ENCODE data around the gene EOLA1.

EOLA1 gene

DNA sequence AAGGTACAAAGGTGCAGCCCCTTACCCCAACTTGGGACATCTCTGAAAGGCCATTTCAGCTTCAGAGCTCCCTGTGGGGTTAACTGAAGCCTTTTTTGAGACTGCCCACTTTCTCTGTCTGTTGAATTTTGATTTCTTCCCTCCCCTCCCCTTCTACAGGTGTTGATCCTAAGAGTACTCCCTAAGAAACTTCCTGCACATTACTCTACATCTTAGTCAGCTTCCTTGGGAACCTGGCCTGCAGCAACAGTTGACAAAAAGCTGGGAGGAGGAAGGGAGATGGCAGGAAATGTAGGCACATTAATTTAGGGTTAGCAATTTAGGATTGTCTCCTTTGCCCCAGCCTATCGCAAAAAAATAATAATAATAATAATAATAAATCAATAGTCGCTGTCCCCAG is 34.5 kb upstream of the EOLA1 start:
- Histone ChIP-seq H3K9me3 (ENCODE audit: control insufficient read depth, insufficient read depth, low read length) (no peaks in the 10 kb centered on the region), H3K27ac (ENCODE audit: low read depth, low read length) (no peak overlapping the region), H3K9me2 (replicated peaks; ENCODE audit: control insufficient read depth, low read length) (no peaks in the 10 kb centered on the region), H3K4me1 (ENCODE audit: control insufficient read depth, low read length) (peaks cover 11% of the 10 kb centered on the region), H3K4me2 (ENCODE audit: low read length) (no peak overlapping the region), H3K27me3 (ENCODE audit: control insufficient read depth, low read length) (no peaks in the 10 kb centered on the region), H4K20me1 (ENCODE audit: control insufficient read depth, insufficient read depth, low read depth, low read length) (no peaks in the 10 kb centered on the region), H3F3A (ENCODE audit: control insufficient read depth, insufficient read depth) (no peaks in the 10 kb centered on the region), H3K79me2 (ENCODE audit: control insufficient read depth, low read length) (peaks cover 10% of the 10 kb centered on the region), H3K36me3 (ENCODE audit: control insufficient read depth, low read length) (no peaks in the 10 kb centered on the region; the same call in 1 of the 2 replicates), H3K4me3 (ENCODE audit: low read length) (no peak overlapping the region)
- no peak for TF ChIP-seq EZH2phosphoT487 (IDR thresholded peaks at IDR 0.05; ENCODE audit: borderline replicate concordance, low read length)
- TF ChIP-seq, protein P1, sequence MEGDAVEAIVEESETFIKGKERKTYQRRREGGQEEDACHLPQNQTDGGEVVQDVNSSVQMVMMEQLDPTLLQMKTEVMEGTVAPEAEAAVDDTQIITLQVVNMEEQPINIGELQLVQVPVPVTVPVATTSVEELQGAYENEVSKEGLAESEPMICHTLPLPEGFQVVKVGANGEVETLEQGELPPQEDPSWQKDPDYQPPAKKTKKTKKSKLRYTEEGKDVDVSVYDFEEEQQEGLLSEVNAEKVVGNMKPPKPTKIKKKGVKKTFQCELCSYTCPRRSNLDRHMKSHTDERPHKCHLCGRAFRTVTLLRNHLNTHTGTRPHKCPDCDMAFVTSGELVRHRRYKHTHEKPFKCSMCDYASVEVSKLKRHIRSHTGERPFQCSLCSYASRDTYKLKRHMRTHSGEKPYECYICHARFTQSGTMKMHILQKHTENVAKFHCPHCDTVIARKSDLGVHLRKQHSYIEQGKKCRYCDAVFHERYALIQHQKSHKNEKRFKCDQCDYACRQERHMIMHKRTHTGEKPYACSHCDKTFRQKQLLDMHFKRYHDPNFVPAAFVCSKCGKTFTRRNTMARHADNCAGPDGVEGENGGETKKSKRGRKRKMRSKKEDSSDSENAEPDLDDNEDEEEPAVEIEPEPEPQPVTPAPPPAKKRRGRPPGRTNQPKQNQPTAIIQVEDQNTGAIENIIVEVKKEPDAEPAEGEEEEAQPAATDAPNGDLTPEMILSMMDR (IDR thresholded peaks at IDR 0.05; ENCODE audit: low read depth, low read length, poor library complexity, severe bottlenecking) = no peak

DNA sequence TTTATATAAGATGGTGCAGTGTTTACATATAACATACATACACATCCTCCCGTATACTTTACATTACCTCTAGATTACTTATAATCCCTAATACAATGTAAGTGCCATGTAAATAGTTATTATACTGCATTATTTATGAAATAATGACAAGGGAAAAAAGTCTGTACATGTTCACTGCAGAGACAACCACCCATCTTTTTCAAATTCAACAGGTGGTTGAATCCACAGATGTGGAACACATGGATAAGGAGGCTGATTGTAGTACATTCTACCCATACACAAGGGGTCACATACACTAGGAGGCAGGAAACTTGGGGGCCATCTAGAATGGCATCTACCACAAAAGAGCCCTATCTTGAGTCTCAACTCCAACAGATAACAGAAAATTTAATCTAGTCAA is 32.3 kb upstream of the EOLA1 start:
- Histone ChIP-seq H3K4me3 (ENCODE audit: low read length) (no peak overlapping the region), H3K79me2 (ENCODE audit: control insufficient read depth, low read length) (peaks cover 10% of the 10 kb centered on the region), H3K9me2 (replicated peaks; ENCODE audit: control insufficient read depth, low read length) (no peaks in the 10 kb centered on the region), H4K20me1 (ENCODE audit: control insufficient read depth, insufficient read depth, low read depth, low read length) (no peaks in the 10 kb centered on the region), H3K27me3 (ENCODE audit: control insufficient read depth, low read length) (no peaks in the 10 kb centered on the region), H3K36me3 (ENCODE audit: control insufficient read depth, low read length) (no peaks in the 10 kb centered on the region), H3F3A (ENCODE audit: control insufficient read depth, insufficient read depth) (no peaks in the 10 kb centered on the region), H3K9me3 (ENCODE audit: control insufficient read depth, insufficient read depth, low read length) (no peaks in the 10 kb centered on the region), H3K4me2 (ENCODE audit: low read length) (no peak overlapping the region), H3K27ac (ENCODE audit: low read depth, low read length) (no peak overlapping the region), H3K4me1 (ENCODE audit: control insufficient read depth, low read length) (peaks cover 11% of the 10 kb centered on the region)
- TF ChIP-seq, protein P1 (IDR thresholded peaks at IDR 0.05; ENCODE audit: low read depth, low read length, poor library complexity, severe bottlenecking) = no peak
- no peak for TF ChIP-seq EZH2phosphoT487 (IDR thresholded peaks at IDR 0.05; ENCODE audit: borderline replicate concordance, low read length)

DNA sequence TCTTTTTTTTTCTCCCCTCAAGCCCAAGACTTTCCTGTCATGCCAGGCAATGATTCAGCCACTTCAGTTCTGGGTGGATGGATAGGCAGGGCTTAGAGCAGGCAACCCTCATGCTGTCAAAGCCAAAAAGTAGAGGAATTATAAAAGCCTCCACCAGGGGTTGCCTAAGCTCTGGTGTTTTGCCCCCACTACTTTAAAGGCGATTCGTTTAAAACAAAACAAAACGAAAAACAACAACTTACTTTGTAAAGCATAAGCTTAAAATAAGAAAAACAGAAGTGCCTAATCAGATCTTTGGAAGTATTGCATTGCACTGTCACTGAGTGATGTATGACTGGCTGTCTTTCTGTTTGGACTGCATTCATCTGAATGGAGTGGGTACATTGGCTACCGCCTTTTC is 30.4 kb upstream of the EOLA1 start:
- H3K27me3 ChIP-seq (ENCODE audit: control insufficient read depth, low read length) = no peaks in the 10 kb centered on the region
- H4K20me1 ChIP-seq (ENCODE audit: control insufficient read depth, insufficient read depth, low read depth, low read length) = no peaks in the 10 kb centered on the region
- H3K4me3 ChIP-seq (ENCODE audit: low read length) = no peak overlapping the region
- TF ChIP-seq, protein P1 (IDR thresholded peaks at IDR 0.05; ENCODE audit: low read depth, low read length, poor library complexity, severe bottlenecking) = peak; percentile 7
- no peak for TF ChIP-seq EZH2phosphoT487 (IDR thresholded peaks at IDR 0.05; ENCODE audit: borderline replicate concordance, low read length)
- no peaks in the 10 kb centered on the region for H3K36me3 ChIP-seq (ENCODE audit: control insufficient read depth, low read length)
- no peaks in the 10 kb centered on the region for H3K9me3 ChIP-seq (ENCODE audit: control insufficient read depth, insufficient read depth, low read length)
- no peaks in the 10 kb centered on the region for H3K9me2 ChIP-seq (replicated peaks; ENCODE audit: control insufficient read depth, low read length)
- H3K4me2 ChIP-seq (ENCODE audit: low read length) = no peak overlapping the region
- no peak overlapping the region for H3K27ac ChIP-seq (ENCODE audit: low read depth, low read length)
- H3K79me2 ChIP-seq (ENCODE audit: control insufficient read depth, low read length) = no peaks in the 10 kb centered on the region
- peaks cover 4% of the 10 kb centered on the region for H3K4me1 ChIP-seq (ENCODE audit: control insufficient read depth, low read length)
- H3F3A ChIP-seq (ENCODE audit: control insufficient read depth, insufficient read depth) = no peaks in the 10 kb centered on the region

DNA sequence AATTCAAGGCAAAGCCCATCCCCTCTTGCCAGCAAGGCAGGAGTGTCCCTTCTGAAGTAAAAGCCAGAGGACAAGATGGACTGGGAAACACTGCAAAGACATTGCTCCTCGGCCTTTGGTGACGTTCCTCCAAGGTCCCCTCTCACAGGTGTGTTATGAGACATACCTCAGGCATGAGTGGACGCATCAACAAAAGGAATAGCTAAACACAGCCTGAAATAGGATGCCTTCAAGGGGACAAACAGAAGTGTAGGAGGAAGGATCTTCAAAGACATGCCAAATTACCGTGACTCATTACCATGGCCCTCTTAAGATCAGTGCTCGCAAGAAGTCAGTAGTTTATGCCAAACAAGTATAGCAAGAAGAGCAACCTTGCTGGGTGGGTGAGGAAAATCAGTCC is 29.7 kb upstream of the EOLA1 start:
- Histone ChIP-seq H3K27me3 (ENCODE audit: control insufficient read depth, low read length) (no peaks in the 10 kb centered on the region), H3K9me2 (replicated peaks; ENCODE audit: control insufficient read depth, low read length) (no peaks in the 10 kb centered on the region), H3K4me1 (ENCODE audit: control insufficient read depth, low read length) (no peaks in the 10 kb centered on the region), H3K9me3 (ENCODE audit: control insufficient read depth, insufficient read depth, low read length) (no peaks in the 10 kb centered on the region), H3K4me3 (ENCODE audit: low read length) (no peak overlapping the region), H3K79me2 (ENCODE audit: control insufficient read depth, low read length) (no peaks in the 10 kb centered on the region), H3K36me3 (ENCODE audit: control insufficient read depth, low read length) (no peaks in the 10 kb centered on the region), H4K20me1 (ENCODE audit: control insufficient read depth, insufficient read depth, low read depth, low read length) (no peaks in the 10 kb centered on the region), H3K27ac (ENCODE audit: low read depth, low read length) (no peak overlapping the region), H3F3A (ENCODE audit: control insufficient read depth, insufficient read depth) (no peaks in the 10 kb centered on the region), H3K4me2 (ENCODE audit: low read length) (no peak overlapping the region)
- no peak for TF ChIP-seq EZH2phosphoT487 (IDR thresholded peaks at IDR 0.05; ENCODE audit: borderline replicate concordance, low read length)
- TF ChIP-seq, protein P1 (IDR thresholded peaks at IDR 0.05; ENCODE audit: low read depth, low read length, poor library complexity, severe bottlenecking) = no peak
